SK-N-SH treated with all-trans-retinoic acid at 6 μM for 48 hours (cell line): ENCODE measurements around the gene DOK6.

Experiments
- ATAC-seq: fragments of 200-7000 bp; cut with Tn5 transposase; 3 replicates; pipeline ENCODE4 v1.9.1; 2020; ENCODE audit warnings: mild to moderate bottlenecking, moderate library complexity
- ARNTL ChIP-seq: fragments of 450-650 bp; formaldehyde crosslinking; IDR thresholded peaks from 2 replicates; pipeline ENCODE4 v1.5.0; 2020; ENCODE audit warnings: low read depth, mild to moderate bottlenecking, moderate library complexity, borderline replicate concordance
- CREB5 ChIP-seq: fragments of 250-450 bp; sonication (Bioruptor Pico); IDR thresholded peaks from 2 replicates; pipeline ENCODE4 v1.5.1; 2020; ENCODE audit warnings: low read depth, mild to moderate bottlenecking, moderate library complexity
- ESRRG ChIP-seq: fragments of 250-450 bp; sonication (Bioruptor Pico); IDR thresholded peaks from 2 replicates; pipeline ENCODE4 v1.6.1; 2021; ENCODE audit warnings: mild to moderate bottlenecking
- ISL1 ChIP-seq: fragments of 250-450 bp; sonication (Bioruptor Pico); IDR thresholded peaks from 2 replicates; pipeline ENCODE4 v2.1.2; 2022; ENCODE audit warnings: mild to moderate bottlenecking, moderate library complexity
- OSR1 ChIP-seq: fragments of 250-450 bp; sonication (Bioruptor Pico); IDR thresholded peaks from 2 replicates; pipeline ENCODE4 v1.8.0; 2022; ENCODE audit warnings: moderate library complexity, mild to moderate bottlenecking, inconsistent platforms
- PATZ1 ChIP-seq: fragments of 250-450 bp; sonication (Bioruptor Pico); IDR thresholded peaks from 2 replicates; pipeline ENCODE4 v1.8.0; 2020; ENCODE audit warnings: mild to moderate bottlenecking, moderate library complexity, borderline replicate concordance
- POU6F1 ChIP-seq: fragments of 250-450 bp; sonication (Bioruptor Pico); IDR thresholded peaks from 2 replicates; pipeline ENCODE4 v1.8.0; 2021; ENCODE audit warnings: low read depth, mild to moderate bottlenecking, moderate library complexity, borderline replicate concordance
- RARB ChIP-seq: fragments of 250-450 bp; sonication (Bioruptor Pico); IDR thresholded peaks from 2 replicates; pipeline ENCODE4 v1.8.0; 2021; ENCODE audit warnings: mild to moderate bottlenecking, moderate library complexity
- TCF4 ChIP-seq: fragments of 250-450 bp; sonication (Bioruptor Pico); IDR thresholded peaks from 2 replicates; pipeline ENCODE4 v1.8.0; 2021; ENCODE audit warnings: mild to moderate bottlenecking, moderate library complexity, borderline replicate concordance
- TOX ChIP-seq: fragments of 250-450 bp; sonication (Bioruptor Pico); IDR thresholded peaks from 2 replicates; pipeline ENCODE4 v1.8.0; 2021; ENCODE audit warnings: mild to moderate bottlenecking, moderate library complexity, borderline replicate concordance
- TSHZ2 ChIP-seq: fragments of 250-450 bp; sonication (Bioruptor Pico); IDR thresholded peaks from 2 replicates; pipeline ENCODE4 v1.5.0; 2020; ENCODE audit warnings: mild to moderate bottlenecking, moderate library complexity
- ZFP3 ChIP-seq: fragments of 250-450 bp; sonication (Bioruptor Pico); IDR thresholded peaks from 2 replicates; pipeline ENCODE4 v1.5.0; 2020; ENCODE audit warnings: mild to moderate bottlenecking, moderate library complexity
- ZFP30 ChIP-seq: fragments of 450-650 bp; formaldehyde crosslinking; IDR thresholded peaks from 2 replicates; pipeline ENCODE4 v1.5.0; 2022; ENCODE audit warnings: mild to moderate bottlenecking, moderate library complexity
- ZNF565 ChIP-seq: fragments of 450-650 bp; formaldehyde crosslinking; conservative IDR thresholded peaks from 2 replicates; pipeline ENCODE4 v1.5.0; 2020; ENCODE audit warnings: low read depth, mild to moderate bottlenecking, moderate library complexity
- ZNF70 ChIP-seq: fragments of 450-650 bp; formaldehyde crosslinking; IDR thresholded peaks from 2 replicates; pipeline ENCODE4 v1.5.0; 2020; ENCODE audit warnings: mild to moderate bottlenecking, moderate library complexity

The DOK6 gene

GRCh38 chr18:69845593-69846506 lies 445.2 kb downstream of the DOK6 start (continued):
- TF ChIP-seq ZNF565 (CRISPR knock-in tag) (no peak), ESRRG (CRISPR knock-in tag) (no peak), OSR1 (CRISPR knock-in tag) (no peak), TSHZ2 (CRISPR knock-in tag) (peak; percentile 65; the same call in 1 of the 2 replicates), ISL1 (CRISPR knock-in tag) (peak; percentile 98), ZFP3 (CRISPR knock-in tag) (no peak; the same call in 1 of the 2 replicates), CREB5 (CRISPR knock-in tag) (0 out of 2 replicates have a peak, but pooled peaks have one; percentile 36)

GRCh38 chr18:69853051-69853450 lies 452.4 kb downstream of the DOK6 start:
- TF ChIP-seq TOX (CRISPR knock-in tag): no peak
- no peak for TF ChIP-seq TSHZ2 (CRISPR knock-in tag)
- TF ChIP-seq POU6F1 (CRISPR knock-in tag): no peak
- TF ChIP-seq TCF4: no peak
- TF ChIP-seq ZNF70 (CRISPR knock-in tag): no peak
- TF ChIP-seq RARB: no peak
- TF ChIP-seq CREB5 (CRISPR knock-in tag): no peak
- no peak for TF ChIP-seq ARNTL (CRISPR knock-in tag)
- TF ChIP-seq ZFP30 (CRISPR knock-in tag): no peak
- no peak for TF ChIP-seq PATZ1 (CRISPR knock-in tag)

GRCh38 chr18:69854455-69854854 lies 453.8 kb downstream of the DOK6 start:
- ATAC-seq: no peak
- TF ChIP-seq CREB5 (CRISPR knock-in tag): no peak
- no peak for TF ChIP-seq TSHZ2 (CRISPR knock-in tag)
- TF ChIP-seq ZNF565 (CRISPR knock-in tag): no peak
- no peak for TF ChIP-seq ESRRG (CRISPR knock-in tag)
- TF ChIP-seq POU6F1 (CRISPR knock-in tag): no peak
- TF ChIP-seq ISL1 (CRISPR knock-in tag): no peak

More at GRCh38 chr18:69853051-69853450, 452.4 kb downstream of the DOK6 start:
- ATAC-seq: no peak
